ENCODE data around the gene KIF3A.

The KIF3A gene

DNA sequence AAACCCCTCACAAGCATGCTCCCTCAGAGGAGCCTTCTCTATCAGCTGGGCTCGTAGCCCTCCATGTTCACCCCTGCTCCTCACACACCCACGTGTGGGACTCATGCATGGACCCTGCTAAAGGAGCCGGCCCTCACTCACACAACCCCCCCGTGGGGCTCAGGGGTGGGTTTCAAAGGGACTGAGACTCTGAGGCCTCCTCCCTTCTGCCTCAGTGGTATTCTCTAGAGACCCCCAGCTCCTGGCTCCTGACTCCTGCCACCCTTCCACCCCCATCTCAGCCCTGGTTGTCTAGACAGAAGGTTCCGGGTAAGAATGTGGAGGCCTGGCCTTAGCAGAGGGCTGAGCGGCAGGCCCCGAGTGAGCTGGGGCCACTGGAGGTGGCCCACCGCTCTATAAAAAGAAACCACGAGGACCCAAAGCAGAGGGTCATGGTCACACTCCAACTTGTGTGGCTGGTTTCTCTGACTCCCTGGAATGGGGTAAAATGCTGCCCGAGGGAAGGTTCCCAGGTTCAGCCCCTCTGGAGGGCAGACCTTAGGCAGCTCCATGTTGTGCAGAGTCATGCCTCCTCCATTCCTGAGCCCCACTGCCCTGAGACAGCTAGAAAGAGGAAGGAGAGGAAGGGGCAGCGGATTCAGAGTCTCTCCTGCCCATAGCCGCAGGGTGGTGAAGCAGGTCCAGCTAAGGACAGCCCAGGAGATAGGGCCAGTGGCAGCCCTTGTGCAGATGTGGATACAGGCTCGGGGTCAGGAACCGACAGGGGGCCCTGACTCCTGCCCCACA lies 28.9 kb upstream of the KIF3A start:
- TF ChIP-seq, protein P1, sequence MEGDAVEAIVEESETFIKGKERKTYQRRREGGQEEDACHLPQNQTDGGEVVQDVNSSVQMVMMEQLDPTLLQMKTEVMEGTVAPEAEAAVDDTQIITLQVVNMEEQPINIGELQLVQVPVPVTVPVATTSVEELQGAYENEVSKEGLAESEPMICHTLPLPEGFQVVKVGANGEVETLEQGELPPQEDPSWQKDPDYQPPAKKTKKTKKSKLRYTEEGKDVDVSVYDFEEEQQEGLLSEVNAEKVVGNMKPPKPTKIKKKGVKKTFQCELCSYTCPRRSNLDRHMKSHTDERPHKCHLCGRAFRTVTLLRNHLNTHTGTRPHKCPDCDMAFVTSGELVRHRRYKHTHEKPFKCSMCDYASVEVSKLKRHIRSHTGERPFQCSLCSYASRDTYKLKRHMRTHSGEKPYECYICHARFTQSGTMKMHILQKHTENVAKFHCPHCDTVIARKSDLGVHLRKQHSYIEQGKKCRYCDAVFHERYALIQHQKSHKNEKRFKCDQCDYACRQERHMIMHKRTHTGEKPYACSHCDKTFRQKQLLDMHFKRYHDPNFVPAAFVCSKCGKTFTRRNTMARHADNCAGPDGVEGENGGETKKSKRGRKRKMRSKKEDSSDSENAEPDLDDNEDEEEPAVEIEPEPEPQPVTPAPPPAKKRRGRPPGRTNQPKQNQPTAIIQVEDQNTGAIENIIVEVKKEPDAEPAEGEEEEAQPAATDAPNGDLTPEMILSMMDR (IDR thresholded peaks at IDR 0.05; ENCODE audit: borderline replicate concordance, control extremely low read depth, extremely low read depth, insufficient read depth, missing control alignments), result no peak
- in situ Hi-C loops (cut with MboI; ENCODE audit: low sequenced_read_pairs, unreplicated experiment), result no loop called here

DNA sequence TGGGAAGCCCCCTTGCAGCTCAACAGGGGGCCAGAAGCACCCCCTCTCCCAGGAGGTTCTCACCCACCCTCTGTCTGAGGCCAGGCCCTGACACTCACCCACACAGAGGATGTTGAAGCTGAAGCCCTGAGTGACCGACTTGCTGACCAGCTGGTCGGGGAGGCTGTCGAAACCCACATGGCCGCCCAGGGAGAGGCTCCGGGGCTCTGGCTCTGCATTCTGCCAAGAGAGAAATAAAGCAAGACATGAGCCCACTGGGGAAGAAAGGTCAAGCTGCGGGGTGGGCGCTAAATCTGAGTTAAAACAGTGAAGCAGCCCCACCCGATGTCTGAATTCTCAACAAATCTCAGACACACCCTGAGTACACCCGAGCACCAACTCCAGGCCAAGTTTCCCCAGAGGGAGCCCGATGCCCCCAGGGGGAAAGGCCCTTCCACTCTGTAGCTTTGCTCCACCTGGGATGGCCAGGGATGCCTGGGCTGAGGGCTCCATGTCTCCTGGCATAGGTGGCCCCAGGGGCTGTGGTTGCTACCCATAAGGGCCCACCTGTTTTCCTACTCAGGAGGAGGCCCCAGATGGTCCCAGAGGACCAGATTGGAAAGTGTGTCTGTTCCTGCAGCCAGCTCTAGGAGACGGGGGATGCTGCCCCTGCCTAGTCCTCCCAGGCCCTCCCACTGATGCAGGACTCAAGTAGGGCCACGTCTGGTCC lies 28.1 kb upstream of the KIF3A start:
- TF ChIP-seq, protein P1 (IDR thresholded peaks at IDR 0.05; ENCODE audit: borderline replicate concordance, control extremely low read depth, extremely low read depth, insufficient read depth, missing control alignments), result no peak
- in situ Hi-C loops (cut with MboI; ENCODE audit: low sequenced_read_pairs, unreplicated experiment), result no loop called here
- peak; percentile 26 for DNase-seq (ENCODE audit: low spot score)

More for the DNA sequence above, 28.9 kb upstream of the KIF3A start:
- no peak for DNase-seq (ENCODE audit: low spot score)

- in situ Hi-C loops (cut with MboI; ENCODE audit: low sequenced_read_pairs, unreplicated experiment), result no loop called here
- no peak for DNase-seq (ENCODE audit: low spot score)
- TF ChIP-seq, protein P1 (IDR thresholded peaks at IDR 0.05; ENCODE audit: borderline replicate concordance, control extremely low read depth, extremely low read depth, insufficient read depth, missing control alignments), result no peak
Measured at GRCh38 chr5:132764671-132765238, 27.4 kb upstream of the KIF3A start.

DNA sequence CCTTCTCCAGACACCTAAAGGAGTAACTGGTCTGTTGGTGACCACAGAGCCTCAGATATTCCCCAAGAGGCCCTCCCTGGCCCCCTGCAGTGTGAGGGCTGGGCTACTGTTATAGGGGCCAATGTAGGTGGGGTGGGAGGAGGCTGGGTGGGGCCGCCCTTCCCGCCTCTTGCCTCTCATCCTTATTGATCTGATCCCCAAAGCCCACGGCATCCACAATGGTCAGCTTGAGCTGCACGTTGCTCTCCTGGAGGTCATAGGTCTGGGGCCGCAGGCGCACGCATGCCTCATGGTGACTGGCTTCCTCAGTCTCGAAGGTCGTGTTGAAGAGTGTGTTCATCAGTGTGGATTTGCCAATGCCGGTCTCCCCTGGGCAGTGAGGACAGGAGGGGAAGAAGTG lies 26.7 kb upstream of the KIF3A start:
- no peak for DNase-seq (ENCODE audit: low spot score)
- in situ Hi-C loops (cut with MboI; ENCODE audit: low sequenced_read_pairs, unreplicated experiment), result no loop called here
- TF ChIP-seq, protein P1 (IDR thresholded peaks at IDR 0.05; ENCODE audit: borderline replicate concordance, control extremely low read depth, extremely low read depth, insufficient read depth, missing control alignments), result no peak

DNA sequence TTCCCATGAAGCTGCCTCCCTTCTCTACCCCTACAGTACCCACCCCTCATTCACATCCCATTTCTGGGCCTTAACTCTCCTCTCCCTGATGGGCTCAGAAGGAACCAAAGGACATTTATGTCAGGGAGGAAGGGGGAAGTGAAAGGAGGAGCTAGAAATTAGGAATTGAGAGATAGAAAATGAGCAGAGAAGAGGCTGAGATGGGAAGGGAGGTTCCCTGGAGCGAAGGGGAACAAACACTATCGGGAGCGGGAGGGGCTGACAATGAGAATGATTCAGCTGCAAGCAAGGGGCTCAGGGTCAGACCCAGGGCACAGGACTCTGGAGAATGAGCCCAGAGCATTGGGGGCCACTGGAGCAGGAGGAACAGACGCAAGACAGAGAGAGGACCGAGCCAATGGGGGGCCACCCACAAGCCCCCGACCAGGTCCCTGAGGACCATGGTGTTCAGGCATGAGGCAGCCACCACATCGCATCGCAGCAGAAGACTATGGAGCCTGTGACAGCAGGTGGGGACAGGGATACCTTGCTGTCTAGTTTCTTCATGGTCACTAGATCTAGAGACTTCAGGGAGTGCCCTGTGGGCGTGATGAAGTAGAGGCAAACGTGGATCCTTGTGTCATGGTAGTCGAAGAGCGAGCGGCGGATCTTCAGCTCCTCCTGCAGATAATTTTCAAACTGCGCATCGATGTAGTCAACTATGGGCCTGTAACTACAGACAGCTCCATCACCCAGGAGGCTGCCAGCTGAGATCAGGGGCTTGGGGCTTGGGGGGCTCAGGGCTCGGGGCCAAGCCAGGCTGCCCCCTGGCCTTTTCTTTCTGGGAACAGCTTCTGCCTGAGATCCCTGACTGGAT lies 26.1 kb upstream of the KIF3A start:
- TF ChIP-seq, protein P1 (IDR thresholded peaks at IDR 0.05; ENCODE audit: borderline replicate concordance, control extremely low read depth, extremely low read depth, insufficient read depth, missing control alignments), result no peak
- no peak for DNase-seq (ENCODE audit: low spot score)
- in situ Hi-C loops (cut with MboI; ENCODE audit: low sequenced_read_pairs, unreplicated experiment), result no loop called here

Data from GM13976 (cell line).